ENCODE results near the gene PTGIR.

GRCh38 chr19:46599716-46600373, 25.0 kb downstream of the PTGIR start:
- TF ChIP-seq, protein P1, sequence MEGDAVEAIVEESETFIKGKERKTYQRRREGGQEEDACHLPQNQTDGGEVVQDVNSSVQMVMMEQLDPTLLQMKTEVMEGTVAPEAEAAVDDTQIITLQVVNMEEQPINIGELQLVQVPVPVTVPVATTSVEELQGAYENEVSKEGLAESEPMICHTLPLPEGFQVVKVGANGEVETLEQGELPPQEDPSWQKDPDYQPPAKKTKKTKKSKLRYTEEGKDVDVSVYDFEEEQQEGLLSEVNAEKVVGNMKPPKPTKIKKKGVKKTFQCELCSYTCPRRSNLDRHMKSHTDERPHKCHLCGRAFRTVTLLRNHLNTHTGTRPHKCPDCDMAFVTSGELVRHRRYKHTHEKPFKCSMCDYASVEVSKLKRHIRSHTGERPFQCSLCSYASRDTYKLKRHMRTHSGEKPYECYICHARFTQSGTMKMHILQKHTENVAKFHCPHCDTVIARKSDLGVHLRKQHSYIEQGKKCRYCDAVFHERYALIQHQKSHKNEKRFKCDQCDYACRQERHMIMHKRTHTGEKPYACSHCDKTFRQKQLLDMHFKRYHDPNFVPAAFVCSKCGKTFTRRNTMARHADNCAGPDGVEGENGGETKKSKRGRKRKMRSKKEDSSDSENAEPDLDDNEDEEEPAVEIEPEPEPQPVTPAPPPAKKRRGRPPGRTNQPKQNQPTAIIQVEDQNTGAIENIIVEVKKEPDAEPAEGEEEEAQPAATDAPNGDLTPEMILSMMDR (IDR thresholded peaks at IDR 0.05): no peak
- TF ChIP-seq POLR2A (IDR thresholded peaks at IDR 0.05) (no peak), EP300 (IDR thresholded peaks at IDR 0.05) (no peak)

All from ovary (tissue), 3 donors.